Activated CD8-positive, alpha-beta memory T cell treated with anti-CD3 and anti-CD28 coated beads, Interleukin-2, amount 50 U/mL, for 1 hour (primary cell): ENCODE results near the gene RERE.
"Not testable (repeated sequence)": the region's sequence is repeated elsewhere in the genome, so short reads cannot be mapped to it uniquely, and the experiment has no call there.

Experiments used
- DNase-seq: peaks from one replicate; pipeline ENCODE4 v3.0.0-alpha.2; 2020; ENCODE audit errors: extremely low read depth

RERE gene

DNA sequence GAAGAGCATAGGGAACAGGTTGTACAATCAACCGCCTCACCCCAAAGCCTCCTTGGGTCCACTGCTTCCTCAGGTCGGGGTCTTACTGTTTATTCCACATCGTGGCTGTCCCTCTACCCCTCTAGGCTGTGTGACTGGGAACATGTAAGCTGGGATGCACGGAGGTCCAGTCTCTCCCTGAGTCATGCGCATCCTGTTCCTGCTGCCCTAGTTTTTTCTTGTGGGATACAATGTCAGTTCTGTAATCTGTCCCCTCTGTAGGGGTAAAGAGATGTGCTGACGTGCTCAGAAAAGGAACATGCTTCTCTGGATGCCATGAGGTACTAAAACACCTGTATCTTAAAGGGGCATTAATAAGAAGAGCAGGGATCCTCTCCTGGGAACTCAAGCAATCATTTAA, 433.4 kb downstream of the RERE start:
- DNase-seq: no peak

DNA sequence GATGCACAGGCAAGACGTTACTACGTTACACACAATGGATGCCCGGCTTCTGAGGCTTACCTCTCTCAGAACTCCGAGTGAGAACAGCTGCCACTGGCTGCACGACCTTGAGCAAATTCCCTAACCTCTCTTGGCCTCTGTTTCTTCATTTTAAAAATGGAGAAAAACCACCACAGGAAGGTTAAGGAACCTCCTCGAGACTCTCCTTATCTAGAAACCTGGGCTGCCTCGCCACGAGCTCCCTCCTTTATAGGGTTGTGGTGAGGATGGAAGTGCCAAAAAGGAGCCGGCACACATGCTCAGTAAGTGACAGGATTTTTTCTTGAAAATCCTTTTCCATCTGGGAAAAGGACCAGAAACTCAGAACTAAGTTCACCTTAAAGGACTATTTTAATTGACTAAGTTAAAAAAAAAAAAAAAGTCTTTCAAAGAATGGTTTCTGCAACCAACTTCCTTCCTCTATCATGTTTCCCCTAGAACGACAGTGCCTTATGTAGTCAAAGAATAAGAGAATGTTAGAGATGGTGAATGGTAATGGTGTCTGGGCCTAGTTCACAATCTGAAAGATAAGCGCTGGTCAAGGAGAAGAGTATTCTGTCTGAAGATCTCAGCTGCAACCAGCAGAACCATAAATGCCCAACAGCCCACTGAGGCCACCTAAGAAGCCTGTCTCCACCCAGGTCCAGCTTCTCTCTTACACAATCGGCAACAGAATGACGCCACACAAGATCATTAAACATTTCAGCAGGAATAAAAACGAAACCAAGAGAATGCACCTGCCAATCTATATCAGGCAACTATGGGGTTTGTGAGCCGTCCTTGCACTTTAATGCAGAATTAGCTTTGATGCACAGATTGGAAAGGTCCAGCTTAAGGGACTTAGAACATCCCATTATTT, 434.6 kb downstream of the RERE start:
- no peak for DNase-seq

DNA sequence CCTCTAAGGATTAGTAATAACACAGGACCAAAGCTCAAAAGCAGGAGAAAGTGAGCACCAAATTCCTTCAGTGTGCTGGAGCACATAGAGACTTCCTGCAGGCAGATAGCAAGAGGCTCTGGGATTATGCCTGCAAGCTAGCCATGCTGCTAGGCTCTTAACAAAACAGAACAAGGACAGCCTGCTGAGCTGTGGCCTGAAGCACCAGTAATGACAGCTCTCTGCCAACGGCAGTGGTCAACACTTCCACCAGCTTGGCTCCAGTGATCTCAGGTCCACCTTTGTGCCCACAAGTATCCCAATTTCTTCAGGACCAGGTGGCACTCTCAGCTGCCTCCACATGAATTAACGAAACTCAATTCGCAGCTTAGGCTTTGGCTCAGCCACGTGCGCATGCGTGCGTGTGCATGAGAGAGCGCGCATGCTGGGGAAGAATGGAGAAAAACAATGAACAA, 435.4 kb downstream of the RERE start:
- no peak for DNase-seq

DNA sequence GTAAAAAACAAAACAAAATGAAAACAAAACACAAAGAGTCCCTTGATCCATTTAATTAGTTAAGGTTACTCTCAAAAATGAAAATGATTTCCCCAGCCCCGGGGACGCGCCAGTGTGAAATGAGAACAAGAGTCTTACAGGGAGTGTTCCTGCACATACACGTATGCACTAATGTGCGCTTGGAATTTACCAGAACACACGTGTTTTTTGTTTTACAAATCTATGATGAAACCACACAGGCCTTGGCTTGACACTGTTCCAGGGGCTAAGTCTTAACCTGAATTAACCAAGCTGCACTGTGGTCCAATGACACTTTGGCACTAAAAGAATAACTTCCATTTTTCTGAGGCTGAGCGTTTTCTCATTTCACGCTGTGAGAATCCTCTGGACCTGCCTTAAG, 435.8 kb downstream of the RERE start:
- no peak for DNase-seq

DNA sequence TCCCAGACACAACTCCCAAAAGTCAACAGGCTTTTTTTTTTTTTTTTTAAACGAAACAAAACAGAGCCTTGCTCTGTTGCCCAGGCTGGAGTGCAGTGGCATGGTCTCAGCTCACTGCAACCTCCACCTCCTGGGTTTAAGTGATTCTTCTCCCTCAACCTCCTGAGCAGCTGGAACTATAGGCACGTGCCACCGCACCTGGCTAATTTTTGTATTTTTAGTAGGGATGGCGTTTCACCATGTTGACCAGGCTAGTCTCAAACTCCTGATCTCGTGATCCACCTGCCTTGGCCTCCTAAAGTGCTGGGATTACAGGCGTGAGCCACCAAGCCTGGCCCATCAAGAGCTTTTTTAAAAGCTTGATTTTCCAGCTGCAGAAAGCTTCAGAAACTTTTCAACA, 437.1 kb downstream of the RERE start:
- DNase-seq: not testable (repeated sequence)

DNA sequence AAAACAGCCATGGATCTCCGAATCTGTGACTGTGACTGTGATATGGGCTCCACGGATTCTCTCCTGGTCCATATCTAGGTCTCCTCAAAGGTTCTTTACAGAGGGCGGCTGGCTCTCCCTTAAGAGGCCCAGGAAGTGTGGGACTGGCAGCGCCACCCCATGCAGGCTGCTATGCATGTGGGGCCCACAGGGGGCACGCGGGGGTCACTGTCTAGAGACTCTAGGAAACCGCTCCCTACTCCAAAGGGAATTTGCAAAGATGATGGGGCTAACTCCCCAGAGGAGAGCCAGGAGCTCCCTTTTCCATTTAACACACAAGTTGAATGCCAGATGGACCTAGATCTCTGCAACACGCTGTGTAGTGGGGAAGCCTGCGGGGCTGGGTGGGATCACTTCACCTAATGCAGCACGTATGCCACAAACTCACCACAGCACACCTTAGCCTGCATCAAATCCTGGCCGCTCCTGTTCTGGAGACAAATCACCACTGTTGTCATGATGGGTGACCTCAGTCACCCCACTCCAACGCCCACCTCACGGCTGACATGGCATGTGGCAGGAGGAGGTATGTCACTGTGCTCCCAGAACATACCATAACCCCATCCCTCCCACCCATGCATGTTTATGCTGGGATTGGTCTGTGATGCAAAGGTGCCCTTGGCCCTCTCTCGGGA, 437.8 kb downstream of the RERE start:
- no peak for DNase-seq

DNA sequence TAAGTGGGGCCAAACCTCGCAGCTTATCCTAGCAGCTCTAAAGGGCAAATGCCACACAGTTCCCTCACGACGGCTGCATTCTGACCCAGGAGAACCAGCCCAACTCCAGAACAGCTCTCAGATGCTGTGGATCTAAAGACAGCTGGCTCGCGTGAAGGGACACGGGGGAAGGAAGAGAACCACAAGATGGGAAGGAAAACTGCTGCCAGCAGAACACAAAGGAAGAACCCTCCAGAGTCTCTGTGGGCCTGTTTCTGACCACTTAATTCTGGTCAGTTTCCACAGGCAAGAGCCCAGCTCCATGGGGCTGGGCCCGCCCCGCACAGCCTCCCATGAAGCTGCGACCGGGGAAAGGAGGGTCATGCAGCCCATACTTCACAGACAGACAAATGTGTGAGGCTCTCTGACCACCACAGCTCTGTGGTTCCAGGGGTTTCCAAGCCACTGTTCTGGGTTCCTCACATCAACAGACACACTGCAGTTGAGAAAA, 438.4 kb downstream of the RERE start:
- no peak for DNase-seq

DNA sequence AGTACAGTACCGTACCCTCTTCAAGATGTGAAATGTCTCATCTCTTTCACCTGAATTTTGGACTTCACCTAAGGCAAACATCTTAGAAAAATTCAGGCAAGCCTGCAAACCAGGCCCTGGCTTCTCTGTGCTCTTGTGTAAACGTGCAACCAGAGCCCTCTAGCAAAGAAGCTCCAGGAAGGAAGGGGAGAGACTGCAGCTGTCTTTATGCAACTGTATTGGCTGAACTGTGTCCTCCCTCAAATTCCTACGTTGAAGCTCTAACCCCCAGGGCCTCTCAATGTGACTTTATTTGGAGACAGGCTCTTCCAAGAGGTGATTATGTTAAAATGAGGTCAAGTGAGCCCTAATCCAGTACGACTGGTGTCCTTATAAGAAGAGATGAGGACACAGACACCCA, 439.3 kb downstream of the RERE start:
- DNase-seq: no peak

DNA sequence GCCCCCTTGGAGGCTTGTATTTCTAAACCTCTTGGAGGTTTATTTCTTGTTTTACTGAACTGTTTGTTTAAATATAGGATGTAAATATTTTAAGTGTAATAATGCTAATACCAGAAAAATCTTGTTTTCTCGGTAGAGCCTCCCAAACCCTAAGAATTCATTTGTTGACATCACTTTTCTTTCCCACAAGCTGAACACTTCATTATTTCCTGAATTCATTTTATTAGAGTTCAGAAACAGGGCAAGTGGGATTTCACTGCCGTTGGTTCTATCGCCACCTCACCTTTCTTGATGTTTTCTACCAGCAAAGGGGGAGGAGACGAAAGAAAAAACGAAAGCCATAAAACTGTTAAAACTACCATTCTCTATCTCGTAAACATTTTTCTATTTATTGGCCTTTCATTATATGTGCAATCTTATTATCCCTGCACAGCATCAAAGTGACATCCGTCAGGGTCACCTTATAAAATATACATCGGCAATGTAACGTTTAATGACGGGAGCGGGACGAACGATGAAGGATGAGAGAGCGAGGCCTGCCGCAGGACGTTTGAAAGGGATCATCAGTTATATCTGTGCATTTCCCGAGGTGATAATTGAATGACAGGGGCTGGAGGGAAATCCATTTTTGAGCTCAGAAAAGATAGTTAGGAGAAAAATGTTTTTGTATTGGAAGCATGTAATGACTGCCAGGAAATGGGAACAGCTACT, 440.0 kb downstream of the RERE start:
- no peak for DNase-seq

DNA sequence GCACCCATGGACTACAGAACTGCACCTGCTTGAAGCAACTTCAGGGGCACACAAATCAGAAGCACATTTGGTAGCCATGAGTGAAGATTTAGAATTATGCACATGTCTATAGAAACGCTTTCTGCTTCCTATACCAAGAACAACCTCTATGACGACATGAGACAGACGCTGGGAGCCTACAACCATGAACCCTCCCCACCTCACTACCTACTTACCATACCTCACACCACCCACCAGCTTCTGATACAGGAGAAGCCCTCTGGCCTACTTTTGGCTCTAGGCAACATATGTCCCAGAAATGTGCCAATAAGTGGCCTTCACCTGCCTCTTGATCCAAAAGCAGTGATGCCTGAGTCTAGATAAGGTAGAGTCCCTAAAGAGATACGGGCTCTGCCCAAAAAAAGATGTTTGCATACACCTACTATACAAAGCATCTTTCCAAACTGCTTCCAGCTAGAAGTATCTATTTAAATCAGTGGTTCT, 441.0 kb downstream of the RERE start:
- DNase-seq: no peak

DNA sequence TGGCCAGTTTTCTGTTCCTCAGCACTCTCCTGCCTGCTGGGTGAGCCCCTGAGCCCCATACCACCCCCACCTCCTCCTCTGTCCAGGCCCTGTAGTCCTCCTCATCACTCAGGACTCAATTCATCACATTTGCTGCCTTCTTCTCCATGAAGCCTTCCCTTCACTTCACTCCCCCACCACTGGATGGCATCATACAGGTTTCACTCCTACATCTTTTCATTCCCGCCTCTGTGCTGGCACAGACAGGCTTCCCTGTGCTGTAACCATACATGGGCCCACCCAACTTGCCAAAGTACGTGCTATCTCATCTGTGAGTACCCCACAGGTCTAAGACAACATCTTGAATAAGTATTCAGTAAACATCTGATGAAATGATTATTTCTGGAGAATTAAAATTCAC, 442.6 kb downstream of the RERE start:
- DNase-seq: no peak

DNA sequence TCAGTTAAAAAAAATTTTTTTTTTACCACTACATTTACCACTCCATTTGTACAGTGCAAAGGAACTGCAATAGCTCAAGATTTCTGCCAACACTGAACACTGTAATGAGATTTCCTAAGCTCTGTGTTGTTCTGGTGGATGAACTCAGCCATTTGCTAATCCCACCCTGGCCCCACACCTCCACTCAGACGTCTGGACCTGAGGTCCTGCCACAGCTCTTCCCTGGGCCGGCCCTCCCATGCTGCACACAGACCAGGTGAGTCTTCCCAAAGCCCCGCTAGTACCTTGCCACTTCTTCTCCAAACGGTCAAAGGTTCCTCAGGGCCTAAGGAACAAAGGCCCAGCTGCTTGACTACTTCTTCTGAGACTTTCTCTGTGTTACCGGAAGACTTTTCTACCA, 443.1 kb downstream of the RERE start:
- DNase-seq: no peak

DNA sequence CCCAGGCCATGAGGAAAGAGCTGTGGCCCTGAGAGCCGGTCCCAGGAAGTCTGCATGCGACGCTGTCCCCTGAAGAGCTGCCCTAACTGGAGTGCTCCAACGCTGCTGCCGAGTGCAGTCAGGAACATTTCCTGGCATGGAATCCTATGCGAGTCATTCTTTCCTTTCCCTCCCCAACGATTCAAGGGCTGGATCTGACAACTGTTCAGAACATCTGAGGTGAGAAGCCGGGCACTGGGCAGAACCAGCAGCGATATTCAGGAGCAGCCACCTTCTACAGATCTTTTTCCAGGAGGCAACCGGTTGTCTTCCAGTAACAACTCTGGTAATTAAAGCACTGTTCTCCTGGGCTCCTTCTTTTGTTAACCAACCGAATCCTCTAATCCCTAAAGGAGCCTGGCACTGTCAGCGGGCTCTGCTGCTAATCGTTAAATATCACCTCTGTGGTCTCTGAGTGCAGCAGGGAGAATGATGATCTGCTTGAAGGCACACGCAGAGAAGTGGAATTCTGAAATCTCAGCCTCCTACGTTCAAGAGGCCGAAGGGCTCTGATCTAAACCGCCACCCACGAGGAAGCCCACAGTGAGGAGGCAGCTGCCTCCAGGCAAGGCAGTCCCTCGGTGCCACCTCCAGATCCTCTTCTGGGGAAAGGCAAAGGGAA, 443.7 kb downstream of the RERE start:
- no peak for DNase-seq

DNA sequence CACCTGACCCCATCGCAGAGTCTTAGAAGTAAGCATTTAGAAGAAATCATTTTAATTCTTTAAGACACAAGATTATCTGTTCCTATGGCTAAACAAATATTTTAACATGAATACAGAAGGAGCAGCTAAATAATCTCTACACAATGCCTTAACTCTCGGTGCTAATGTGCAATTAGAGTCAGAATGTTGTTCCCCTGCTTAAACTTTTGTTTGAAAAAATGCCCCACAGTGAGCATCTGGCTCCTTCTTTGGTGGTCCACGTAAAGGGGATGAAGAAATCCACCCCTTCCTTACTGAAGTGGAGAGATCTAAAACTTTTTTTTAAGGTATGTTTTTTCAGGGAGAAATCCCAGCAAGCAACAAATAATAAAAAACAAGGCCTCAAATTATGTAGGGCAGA, 444.3 kb downstream of the RERE start:
- DNase-seq: no peak

DNA sequence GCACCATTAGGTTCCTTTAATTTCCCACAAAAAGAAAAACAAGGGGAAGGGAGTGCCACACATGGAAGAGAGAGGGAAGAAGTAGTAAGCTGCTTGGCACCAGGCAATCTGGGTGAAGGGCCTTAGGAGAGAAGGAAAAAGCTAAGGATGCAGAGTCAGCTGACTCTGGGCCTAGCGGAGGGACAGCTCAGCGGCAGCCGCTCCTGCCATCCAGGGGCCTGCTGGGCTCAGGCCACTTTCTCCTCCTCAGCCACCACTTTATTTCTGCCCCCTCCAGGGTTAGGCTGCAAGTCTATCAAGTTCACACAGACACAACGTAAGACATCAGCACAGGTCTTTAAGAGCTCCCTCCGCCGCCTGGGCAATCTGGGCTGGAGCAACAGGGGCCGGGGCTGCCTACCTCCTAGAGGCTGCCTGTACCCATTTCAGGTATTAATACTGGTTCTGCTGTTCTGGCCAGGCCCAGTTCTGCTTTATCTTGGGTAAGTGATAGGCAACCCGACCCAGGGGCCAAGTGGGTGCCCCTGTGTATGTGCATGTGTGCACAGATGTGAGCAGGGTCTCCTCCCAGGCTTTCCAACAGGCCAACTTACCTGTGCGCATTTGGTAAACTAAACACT, 446.0 kb downstream of the RERE start:
- no peak for DNase-seq

DNA sequence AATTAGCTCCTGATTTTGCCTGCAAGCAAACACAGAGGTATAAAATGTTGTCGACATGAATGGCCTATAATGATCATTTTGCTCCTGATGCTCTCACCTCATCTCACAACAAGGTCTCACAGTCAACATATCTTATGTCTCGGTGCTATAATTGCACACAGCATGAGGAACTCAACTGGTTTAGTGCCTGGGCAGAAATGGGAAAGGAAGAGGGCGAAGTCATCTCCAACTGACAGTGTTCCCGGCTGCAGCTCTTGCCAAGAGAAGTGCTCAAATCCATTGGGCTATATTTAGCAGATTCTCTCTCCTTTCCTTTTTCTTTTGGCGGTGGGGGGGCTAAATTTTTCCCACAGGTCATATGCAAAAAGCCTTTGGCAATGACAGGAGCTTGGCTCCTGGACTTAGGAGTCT, 446.5 kb downstream of the RERE start:
- no peak for DNase-seq

DNA sequence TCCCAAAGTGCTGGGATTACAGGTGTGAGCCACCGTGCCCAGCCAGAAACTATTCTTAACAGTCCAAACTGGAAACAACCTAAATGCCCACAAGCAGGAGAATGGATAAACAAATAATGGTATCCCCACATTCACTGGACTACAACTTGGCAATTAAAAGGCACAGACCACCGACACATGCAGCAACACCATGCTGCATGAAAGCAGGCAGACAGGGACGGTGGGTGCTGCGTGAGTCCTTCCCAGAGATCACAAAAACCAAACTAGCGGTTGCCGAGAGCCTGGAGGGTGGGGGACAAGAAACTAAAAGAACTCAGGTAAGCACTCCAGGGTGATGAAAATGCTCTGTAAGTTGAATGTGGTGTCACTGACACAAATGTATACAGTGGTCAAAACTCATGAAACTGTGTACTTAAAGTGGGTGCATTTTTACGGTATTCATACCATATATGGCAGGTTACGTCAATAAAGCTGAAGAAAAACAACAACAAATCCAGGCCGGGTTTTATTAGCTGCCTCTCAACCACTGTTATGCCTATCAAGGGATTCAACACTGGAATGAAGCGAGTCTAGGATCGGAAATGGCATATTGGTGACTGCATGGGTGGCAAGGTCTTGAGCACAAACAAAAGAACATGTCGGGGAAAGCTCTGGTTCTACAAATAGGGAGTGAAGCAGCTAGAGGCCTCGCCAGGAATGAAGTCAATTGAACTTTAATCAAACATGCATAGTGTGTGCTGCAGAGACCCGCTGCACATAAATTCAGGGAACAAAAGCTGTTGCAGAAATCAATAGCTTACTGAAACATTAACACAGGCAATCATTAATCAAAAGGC, 447.2 kb downstream of the RERE start:
- DNase-seq: no peak

DNA sequence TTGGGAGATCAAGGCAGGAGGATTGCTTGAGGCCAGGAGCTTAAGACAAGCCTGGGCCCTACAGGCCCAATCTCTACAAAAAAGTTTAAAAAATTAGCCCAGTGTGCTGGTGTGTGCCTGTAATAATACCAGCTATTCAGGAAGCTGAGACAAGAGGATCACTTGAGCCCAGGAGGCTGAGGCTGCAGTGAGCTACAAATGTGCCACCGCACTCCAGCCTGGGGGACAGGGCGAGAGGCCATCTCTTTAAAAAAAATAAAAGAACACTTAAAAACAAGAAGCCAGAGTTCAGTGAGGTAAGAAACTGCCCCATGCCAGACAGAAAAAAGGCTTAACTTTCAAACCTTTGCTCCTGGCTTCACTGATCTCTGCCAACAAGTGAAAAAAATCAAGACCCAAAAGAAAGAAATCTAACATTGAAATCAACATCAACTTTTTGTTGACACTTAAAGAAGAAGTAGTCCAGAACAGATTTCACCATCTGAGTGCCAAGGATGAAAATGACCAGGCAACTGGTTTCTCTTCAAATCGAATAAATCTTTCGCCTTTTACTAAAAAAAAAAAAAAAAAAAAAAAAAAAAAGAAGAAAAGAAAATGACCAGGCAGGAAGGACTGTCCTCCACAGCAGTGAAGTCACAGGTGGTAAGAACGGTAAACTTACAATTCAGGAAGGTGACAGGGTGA, 448.3 kb downstream of the RERE start:
- no peak for DNase-seq

DNA sequence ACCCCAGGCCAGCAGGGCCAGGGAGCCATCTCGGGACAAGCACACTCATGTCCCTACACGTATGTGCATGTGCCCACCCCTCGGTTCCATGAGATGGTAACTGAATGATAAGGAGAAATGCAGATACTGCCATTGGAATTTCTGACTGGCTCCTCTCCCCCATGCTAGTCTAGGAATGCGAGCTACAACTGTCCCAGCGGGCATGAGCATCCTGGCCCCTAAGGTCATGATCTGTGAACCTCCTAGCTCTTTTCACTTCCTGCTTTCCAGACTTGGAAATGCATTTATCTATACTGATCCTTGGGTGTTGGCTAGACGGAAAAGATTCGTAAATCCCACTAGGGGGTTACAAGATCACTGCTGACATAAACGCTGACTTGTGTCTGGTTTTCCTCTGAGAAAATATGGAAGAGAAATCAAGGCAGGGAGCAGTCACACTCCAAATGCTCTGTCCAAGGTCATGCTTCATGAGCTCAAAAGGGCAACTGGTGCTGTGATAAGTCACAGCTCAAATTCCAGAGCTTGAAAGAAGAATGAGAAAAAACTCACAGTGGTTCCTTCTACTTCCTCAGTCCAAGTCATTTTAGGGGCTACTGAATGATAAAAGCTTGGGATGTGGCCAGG, 449.8 kb downstream of the RERE start:
- DNase-seq: no peak
